Measurements from ENCODE around the gene DGAT2.
A peak's percentile ranks its signal among the peaks of the same experiment; 100 is the strongest.

DGAT2 gene

GRCh38 chr11:75800728-75801361, 32.3 kb downstream of the DGAT2 start:
- DNase-seq (ENCODE audit: low read depth in 2 of 2): no peak

GRCh38 chr11:75801362-75802020, 32.9 kb downstream of the DGAT2 start:
- DNase-seq (ENCODE audit: low read depth in 2 of 2): no peak

GRCh38 chr11:75802021-75802912, 33.7 kb downstream of the DGAT2 start:
- no peak for DNase-seq (ENCODE audit: low read depth in 2 of 2)

- DNase-seq (ENCODE audit: low read depth in 2 of 2): peak in 1 of 2 experiments; percentile 32
These were observed 34.6 kb downstream of the DGAT2 start for GRCh38 chr11:75802913-75803820.

- no peak for DNase-seq (ENCODE audit: low read depth in 2 of 2)
These were observed 40.5 kb downstream of the DGAT2 start for GRCh38 chr11:75809111-75809510.

- DNase-seq (ENCODE audit: low read depth in 2 of 2): no peak
These were observed 41.4 kb downstream of the DGAT2 start for GRCh38 chr11:75809991-75810390.

GRCh38 chr11:75810637-75811390, 42.2 kb downstream of the DGAT2 start:
- no peak for DNase-seq (ENCODE audit: low read depth in 2 of 2)

- DNase-seq (ENCODE audit: low read depth in 2 of 2): no peak
These were observed 42.9 kb downstream of the DGAT2 start for GRCh38 chr11:75811485-75811884.

- DNase-seq (ENCODE audit: low read depth in 2 of 2): no peak
These were observed 44.0 kb downstream of the DGAT2 start for GRCh38 chr11:75812542-75813040.

GRCh38 chr11:75813124-75813523, 44.5 kb downstream of the DGAT2 start:
- DNase-seq (ENCODE audit: low read depth in 2 of 2): no peak

- DNase-seq (ENCODE audit: low read depth in 2 of 2): no peak
These were observed 45.1 kb downstream of the DGAT2 start for GRCh38 chr11:75813622-75814039.

- no peak for DNase-seq (ENCODE audit: low read depth in 2 of 2)
These were observed 45.7 kb downstream of the DGAT2 start for GRCh38 chr11:75814363-75814676.

- peak; percentile 98 to 99 for DNase-seq (ENCODE audit: low read depth in 2 of 2)
These were observed 46.2 kb downstream of the DGAT2 start, which contains the start of gene UVRAG for GRCh38 chr11:75814677-75815344. Gene UVRAG, plus strand, starts transcription at chr11:75815210. Its CDS starts 198 bp downstream, at chr11:75815408.

- DNase-seq (ENCODE audit: low read depth in 2 of 2): no peak
These were observed 47.0 kb downstream of the DGAT2 start for GRCh38 chr11:75815345-75816168.

GRCh38 chr11:75816561-75817239, 48.1 kb downstream of the DGAT2 start:
- DNase-seq (ENCODE audit: low read depth in 2 of 2): no peak

GRCh38 chr11:75820645-75821044, 52.1 kb downstream of the DGAT2 start:
- no peak for DNase-seq (ENCODE audit: low read depth in 2 of 2)

- DNase-seq (ENCODE audit: low read depth in 2 of 2): no peak
These were observed 52.6 kb downstream of the DGAT2 start for GRCh38 chr11:75821202-75821601.

GRCh38 chr11:75822541-75822940, 54.0 kb downstream of the DGAT2 start:
- no peak for DNase-seq (ENCODE audit: low read depth in 2 of 2)

- DNase-seq (ENCODE audit: low read depth in 2 of 2): no peak
These were observed 54.8 kb downstream of the DGAT2 start for GRCh38 chr11:75823415-75823814.
